PFSK-1 (cell line): ENCODE results near the gene GFRA4.

Experiments
- REST ChIP-seq, 2 experiments: IDR thresholded peaks; 2 replicates each; pipeline versions ENCODE4 v1.6.1 to v1.8.0; 2011 to 2012; ENCODE audit warnings: low read depth in 2 of 2, low read length in 2 of 2, control low read depth in 1 of 2, inconsistent platforms in 1 of 2, mild to moderate bottlenecking in 1 of 2, moderate library complexity in 1 of 2; ENCODE audit not compliant: insufficient read depth in 1 of 2
- SIN3A ChIP-seq: IDR thresholded peaks from 2 replicates; pipeline ENCODE4 v1.6.1; 2012; ENCODE audit warnings: mild to moderate bottlenecking, low read length, moderate library complexity, borderline replicate concordance; ENCODE audit not compliant: insufficient read depth

GRCh38 chr20:3681352-3681930, 18.2 kb upstream of the GFRA4 start:
- TF ChIP-seq SIN3A: no peak
- TF ChIP-seq REST (IDR thresholded peaks at IDR 0.05; ENCODE audit: insufficient read depth in 1 of 2, low read depth in 2 of 2, low read length in 2 of 2): no peak
